HEK293T (cell line): ENCODE measurements around the gene MN1.

Experiments
- BHLHE40 ChIP-seq: fragments of 450-650 bp; IDR thresholded peaks from 2 replicates; pipeline ENCODE4 v1.6.1; 2016; ENCODE audit warnings: mild to moderate bottlenecking, moderate library complexity, borderline replicate concordance
- FOXM1 ChIP-seq: fragments of 450-650 bp; IDR thresholded peaks from 2 replicates; pipeline ENCODE4 v1.6.1; 2017; ENCODE audit warnings: mild to moderate bottlenecking, borderline replicate concordance
- HDGF ChIP-seq: fragments of 450-650 bp; IDR thresholded peaks from 2 replicates; pipeline ENCODE4 v1.6.1; 2017; ENCODE audit warnings: antibody characterized with exemption, borderline replicate concordance
- NFRKB ChIP-seq: fragments of 450-650 bp; IDR thresholded peaks from 2 replicates; pipeline ENCODE4 v1.6.1; 2016; ENCODE audit warnings: mild to moderate bottlenecking, moderate library complexity
- PKNOX1 ChIP-seq: fragments of 450-650 bp; IDR thresholded peaks from 2 replicates; pipeline ENCODE4 v1.6.1; 2016
- SP1 ChIP-seq: fragments of 450-650 bp; IDR thresholded peaks from 2 replicates; pipeline ENCODE4 v1.6.1; 2017
- SUZ12 ChIP-seq: fragments of 450-650 bp; IDR thresholded peaks from 2 replicates; pipeline ENCODE4 v1.6.1; 2016; ENCODE audit warnings: mild to moderate bottlenecking

DNA sequence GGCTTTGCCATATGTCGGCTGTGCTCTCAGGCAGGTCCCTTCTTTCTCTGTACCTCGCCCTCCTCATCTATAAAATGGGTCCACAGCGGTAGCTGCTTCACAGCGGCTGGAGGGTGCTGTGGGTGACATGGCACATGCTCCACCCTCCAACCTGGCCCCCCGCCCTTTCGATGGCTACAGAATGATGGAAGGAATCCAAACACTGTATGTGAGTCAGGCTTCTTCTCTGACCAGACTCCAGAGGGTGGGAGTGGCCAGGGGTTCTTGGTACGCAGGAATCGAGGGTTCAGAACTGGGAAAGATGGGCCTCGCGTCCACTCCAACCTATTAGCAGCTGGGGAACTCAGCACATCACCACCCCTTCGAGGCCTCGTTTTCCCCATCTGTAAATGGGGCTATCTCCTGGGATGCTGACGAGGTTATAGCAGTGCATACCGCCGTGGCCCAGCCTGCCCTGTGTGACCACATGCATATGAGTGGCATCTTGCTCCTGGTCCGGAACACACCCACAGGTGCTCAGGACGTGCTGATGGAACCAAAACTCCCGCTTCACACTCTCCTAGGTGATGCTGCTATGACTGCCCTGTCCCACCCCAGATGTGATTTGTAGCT lies 26.4 kb downstream of the MN1 start:
- TF ChIP-seq BHLHE40 (no peak), NFRKB (no peak), FOXM1 (no peak), PKNOX1 (no peak), HDGF (no peak), SUZ12 (no peak), SP1 (no peak)
